ENCODE data around the gene TRIM10. TPM values are rescaled to one million over a fixed set of nuclear protein-coding genes. Genes with fewer than 3 reads are reported as not detected.
"Not testable (repeated sequence)": the region's sequence is repeated elsewhere in the genome, so short reads cannot be mapped to it uniquely, and the experiment has no call there.

TRIM10 gene
- total and polyA plus RNA-seq, 8 donors = 0.24 to 0.99 (median 0.55) TPM; not detected in 2

- Histone ChIP-seq H3K4me3 (no peak overlapping the region), H3K36me3 (no peaks in the 10 kb centered on the region), H3K27ac (no peak overlapping the region), H3K4me1 (peaks cover 6 to 10% of the 10 kb centered on the region in 2 donors), H3K9me3 (no peaks in the 10 kb centered on the region), H3K27me3 (peaks cover 32 to 76% of the 10 kb centered on the region in 2 donors)
- DNase-seq (peak in 3 of 4 donors; percentile 22 to 78 (median 47)), ATAC-seq (peak; percentile 74)
- no peak for TF ChIP-seq CTCF (IDR thresholded peaks at IDR 0.05)
- intact Hi-C loops (cut with DNase I) = no loop called here
Observed at GRCh38 chr6:30171677-30172471, 10.9 kb upstream of the TRIM10 start.

GRCh38 chr6:30169658-30170614 lies 8.9 kb upstream of the TRIM10 start:
- Histone ChIP-seq H3K4me3 (no peak overlapping the region), H3K9me3 (no peaks in the 10 kb centered on the region), H3K4me1 (peaks cover 6 to 10% of the 10 kb centered on the region in 2 donors), H3K27ac (no peak overlapping the region), H3K36me3 (no peaks in the 10 kb centered on the region), H3K27me3 (peaks cover 25 to 62% of the 10 kb centered on the region in 2 donors)
- peak; percentile 71 to 82 for TF ChIP-seq CTCF (IDR thresholded peaks at IDR 0.05)
- ATAC-seq = peak; percentile 91
- intact Hi-C loops (cut with DNase I) = no loop called here
- peak in 2 of 4 donors; percentile 12 to 43 for DNase-seq

- Histone ChIP-seq H3K4me1 (peaks cover 6 to 10% of the 10 kb centered on the region in 2 donors), H3K36me3 (no peaks in the 10 kb centered on the region), H3K27me3 (peaks cover 25 to 55% of the 10 kb centered on the region in 2 donors), H3K27ac (no peak overlapping the region), H3K4me3 (no peak overlapping the region), H3K9me3 (no peaks in the 10 kb centered on the region)
- ATAC-seq (no peak), DNase-seq (no peak)
- intact Hi-C loops (cut with DNase I) = no loop called here
- no peak for TF ChIP-seq CTCF (IDR thresholded peaks at IDR 0.05)
Observed at GRCh38 chr6:30168741-30169140, 7.7 kb upstream of the TRIM10 start.

- DNase-seq (no peak), ATAC-seq (no peak)
- no peaks in the 10 kb centered on the region for H3K36me3 ChIP-seq
- no peak overlapping the region for H3K27ac ChIP-seq
- TF ChIP-seq CTCF (IDR thresholded peaks at IDR 0.05) = no peak
- H3K4me1 ChIP-seq = peaks cover 6 to 7% of the 10 kb centered on the region in 2 donors
- intact Hi-C loops (cut with DNase I) = no loop called here
- no peaks in the 10 kb centered on the region for H3K9me3 ChIP-seq
- no peak overlapping the region for H3K4me3 ChIP-seq
- H3K27me3 ChIP-seq = peaks cover 18 to 46% of the 10 kb centered on the region in 2 donors
Observed at GRCh38 chr6:30167101-30167500, 6.1 kb upstream of the TRIM10 start.

GRCh38 chr6:30165238-30165637 lies 4.2 kb upstream of the TRIM10 start:
- H3K36me3 ChIP-seq; H3K4me3 ChIP-seq; H3K27ac ChIP-seq; DNase-seq; H3K9me3 ChIP-seq; intact Hi-C loops (cut with DNase I); H3K4me1 ChIP-seq; ATAC-seq: not testable (repeated sequence)
- H3K27me3 ChIP-seq = peaks cover 0 to 28% of the 10 kb centered on the region in 2 donors
